WTC11 (cell line): ENCODE measurements around the gene CLEC4A. TPM values are rescaled to one million over a fixed set of nuclear protein-coding genes. Genes with fewer than 3 reads are reported as not detected.

ENCODE experiments used
- ATAC-seq: fragments of 200-7000 bp; cut with Tn5 transposase; 2 replicates; pipeline ENCODE4 v1.10.0; 2021; ENCODE audit warnings: mild to moderate bottlenecking, moderate library complexity
- CTCF ChIA-PET: fragments of 300-600 bp; sonication (Branson Sonifier 250); formaldehyde crosslinking; loops from one replicate; lab custom pipeline; 2021; ENCODE audit warnings: antibody characterized with exemption; lab: Charles Lee
- POLR2A ChIA-PET: fragments of 350-600 bp; sonication (Branson Sonifier 250); formaldehyde crosslinking; loops from one replicate; lab custom pipeline; 2021; ENCODE audit warnings: antibody characterized with exemption; lab: Charles Lee
- DNase-seq: peaks from one replicate; pipeline ENCODE4 v3.0.0; 2021; ENCODE audit warnings: low spot score
- H3K27ac Mint-ChIP-seq: 2 replicates; pipeline ENCODE4 v1.8.0; 2021; ENCODE audit warnings: mixed read lengths
- H3K27me3 Mint-ChIP-seq: 2 replicates; pipeline ENCODE4 v1.8.0; 2021; ENCODE audit warnings: low read depth, mild to moderate bottlenecking, moderate library complexity, mixed read lengths
- H3K36me3 Mint-ChIP-seq: 2 replicates; pipeline ENCODE4 v1.8.0; 2021; ENCODE audit warnings: mixed read lengths
- H3K4me1 Mint-ChIP-seq: 2 replicates; pipeline ENCODE4 v1.8.0; 2022; ENCODE audit warnings: mixed read lengths
- H3K4me3 Mint-ChIP-seq: 2 replicates; pipeline ENCODE4 v1.8.0; 2021; ENCODE audit warnings: mild to moderate bottlenecking, moderate library complexity, mixed read lengths
- H3K9me3 Mint-ChIP-seq: 2 replicates; pipeline ENCODE4 v1.8.0; 2021; ENCODE audit warnings: mixed read lengths
- CTCF ChIP-seq: fragments of 200-600 bp; IDR thresholded peaks from 2 replicates; pipeline ENCODE4 v1.8.0; 2022; ENCODE audit warnings: antibody characterized with exemption
- E2F1 ChIP-seq: sonication (generic); formaldehyde crosslinking; IDR thresholded peaks from 2 replicates; pipeline ENCODE4 v1.8.0; 2022; ENCODE audit warnings: mild to moderate bottlenecking, missing genetic modification reagents
- ERG ChIP-seq: fragments of 250-450 bp; sonication (Bioruptor Pico); IDR thresholded peaks from 2 replicates; pipeline ENCODE4 v1.8.0; 2021; ENCODE audit warnings: mild to moderate bottlenecking
- ETV6 ChIP-seq: sonication (generic); formaldehyde crosslinking; IDR thresholded peaks from 2 replicates; pipeline ENCODE4 v1.8.1; 2022; ENCODE audit warnings: mild to moderate bottlenecking, missing genetic modification reagents
- NFATC4 ChIP-seq: fragments of 250-450 bp; sonication (Bioruptor Pico); IDR thresholded peaks from 2 replicates; pipeline ENCODE4 v1.9.0; 2021; ENCODE audit warnings: mild to moderate bottlenecking
- NR3C1 ChIP-seq: sonication (generic); formaldehyde crosslinking; conservative IDR thresholded peaks from 2 replicates; pipeline ENCODE4 v1.8.1; 2023; ENCODE audit warnings: low read depth, mild to moderate bottlenecking, missing genetic modification reagents
- PRDM15 ChIP-seq: sonication (generic); formaldehyde crosslinking; IDR thresholded peaks from 2 replicates; pipeline ENCODE4 v1.8.0; 2022; ENCODE audit warnings: missing genetic modification reagents
- ZBTB43 ChIP-seq: sonication (generic); formaldehyde crosslinking; IDR thresholded peaks from 2 replicates; pipeline ENCODE4 v1.8.1; 2023; ENCODE audit warnings: mild to moderate bottlenecking, missing genetic modification reagents
- ZNF138 ChIP-seq: sonication (generic); formaldehyde crosslinking; conservative IDR thresholded peaks from 2 replicates; pipeline ENCODE4 v1.8.1; 2022; ENCODE audit warnings: mild to moderate bottlenecking, moderate library complexity, missing genetic modification reagents
- ZSCAN18 ChIP-seq: fragments of 250-450 bp; sonication (Bioruptor Pico); IDR thresholded peaks from 2 replicates; pipeline ENCODE4 v2.1.2; 2022; ENCODE audit warnings: mild to moderate bottlenecking, moderate library complexity
- total RNA-seq: library from RNA; stranded (reverse); gene quantifications from 3 replicates; pipeline ENCODE4 v1.2.3, GENCODE V29; 2021
- TF ChIP-seq, protein P1 (sequence below): fragments of 250-450 bp; sonication (Bioruptor Pico); IDR thresholded peaks from 2 replicates; pipeline ENCODE4 v1.9.0; 2021; ENCODE audit warnings: mild to moderate bottlenecking, borderline replicate concordance
- TF ChIP-seq, protein P2 (sequence below): fragments of 250-450 bp; sonication (Bioruptor Pico); IDR thresholded peaks from 2 replicates; pipeline ENCODE4 v1.9.0; 2021; ENCODE audit warnings: mild to moderate bottlenecking
- TF ChIP-seq, protein P3 (sequence below): sonication (generic); formaldehyde crosslinking; conservative IDR thresholded peaks from 2 replicates; pipeline ENCODE4 v1.8.1; 2023; ENCODE audit warnings: mild to moderate bottlenecking, low read depth, missing genetic modification reagents, moderate library complexity

CLEC4A gene
- total RNA-seq, 1 experiment from 2014 or later, result 0.44 TPM

DNA sequence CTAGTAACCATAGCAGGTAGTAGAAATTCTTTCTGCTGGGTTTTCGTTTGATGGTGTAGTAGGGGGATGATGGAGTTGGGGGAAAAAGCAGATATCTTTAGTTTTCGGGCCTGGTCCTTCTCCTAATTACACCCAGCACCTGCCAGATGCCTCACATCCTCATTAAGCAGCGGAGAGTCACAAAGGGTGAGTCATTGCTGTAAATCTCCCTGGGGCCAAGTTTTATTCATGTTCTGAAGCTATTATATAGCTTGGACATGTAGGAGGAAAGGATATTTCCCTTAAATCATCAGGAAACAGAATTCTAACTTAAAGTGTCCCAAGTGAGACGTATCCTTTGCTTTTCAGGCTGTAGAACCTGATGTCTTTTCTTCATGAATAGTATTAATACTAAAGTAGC, 46.2 kb upstream of the CLEC4A start (continued):
- TF ChIP-seq ERG (CRISPR knock-in tag), result no peak
- TF ChIP-seq E2F1, result no peak

DNA sequence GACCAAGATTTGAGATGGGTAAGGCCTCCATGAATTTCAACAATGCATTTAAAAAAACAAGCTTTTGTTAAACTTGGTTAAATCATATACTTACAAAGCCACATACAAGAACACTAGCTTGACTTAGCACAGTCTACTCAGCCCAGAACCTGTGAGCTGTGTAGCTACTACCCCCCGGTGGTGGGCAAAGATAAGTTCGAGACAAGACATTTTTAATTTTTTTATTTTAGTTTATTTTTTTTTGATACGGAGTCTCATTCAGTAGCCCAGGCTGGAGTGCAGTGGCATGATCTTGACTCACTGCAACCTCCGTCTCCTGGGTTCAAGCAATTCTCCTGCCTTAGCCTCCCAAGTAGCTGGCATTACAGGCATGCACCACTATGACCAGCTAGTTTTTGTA, 45.0 kb upstream of the CLEC4A start:
- no peaks in the 10 kb centered on the region for H3K9me3 Mint-ChIP-seq
- ChIA-PET POLR2A (interaction anchor here (0.7 kb wide), 1 partner anchor 145 kb away, joined by 3 read pairs; no protein-coding TSS in a partner anchor), CTCF (interaction anchor here (0.6 to 2.6 kb wide), 29 partner anchors 10 to 436 kb away, joined by 3 to 41 read pairs (median 4); partner anchors contain the start of gene C3AR1)
- ATAC-seq (0 out of 2 replicates have a peak, but pooled peaks have one; percentile 12), DNase-seq (peak; percentile 36)
- H3K4me3 Mint-ChIP-seq, result no peak overlapping the region
- no peaks in the 10 kb centered on the region for H3K36me3 Mint-ChIP-seq
- TF ChIP-seq ZNF138 (no peak), NR3C1 (no peak), ZBTB43 (CRISPR knock-in tag) (no peak), CTCF (peak; percentile 37; the same call in 1 of the 2 replicates), NFATC4 (no peak), ETV6 (CRISPR knock-in tag) (no peak)
- no peak overlapping the region for H3K27ac Mint-ChIP-seq
- H3K27me3 Mint-ChIP-seq, result no peaks in the 10 kb centered on the region; the same call in 1 of the 2 replicates
- H3K4me1 Mint-ChIP-seq, result peaks cover 40% of the 10 kb centered on the region

DNA sequence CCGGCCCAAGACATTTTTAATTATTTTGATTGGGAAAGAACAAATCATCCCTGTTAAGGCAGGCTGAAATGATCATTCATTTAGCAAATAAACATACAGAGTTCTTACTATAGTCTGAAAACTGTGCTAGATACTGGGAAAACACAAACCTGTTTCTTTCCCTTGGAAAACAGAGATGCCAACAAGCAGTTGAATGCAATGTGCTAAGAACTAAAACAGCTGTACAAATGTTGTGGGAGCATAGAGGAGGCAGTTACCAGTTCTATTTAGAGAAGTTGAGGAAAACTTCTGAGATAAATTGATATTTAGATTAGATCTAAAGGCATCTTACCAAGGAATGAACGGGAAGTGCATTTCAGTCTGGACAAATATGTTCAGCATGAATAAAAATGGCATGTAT, 44.5 kb upstream of the CLEC4A start:
- ATAC-seq, result no peak
- Mint-ChIP-seq H3K36me3 (no peaks in the 10 kb centered on the region), H3K4me3 (no peak overlapping the region), H3K9me3 (no peaks in the 10 kb centered on the region), H3K4me1 (peaks cover 42% of the 10 kb centered on the region), H3K27ac (no peak overlapping the region), H3K27me3 (no peaks in the 10 kb centered on the region; the same call in 1 of the 2 replicates)
- ChIA-PET POLR2A (no interaction called here), CTCF (interaction anchor here (0.6 to 2.6 kb wide), 20 partner anchors 13 to 437 kb away, joined by 3 to 41 read pairs (median 6); partner anchors contain the start of gene C3AR1)
- no peak for DNase-seq
- TF ChIP-seq, protein P1, sequence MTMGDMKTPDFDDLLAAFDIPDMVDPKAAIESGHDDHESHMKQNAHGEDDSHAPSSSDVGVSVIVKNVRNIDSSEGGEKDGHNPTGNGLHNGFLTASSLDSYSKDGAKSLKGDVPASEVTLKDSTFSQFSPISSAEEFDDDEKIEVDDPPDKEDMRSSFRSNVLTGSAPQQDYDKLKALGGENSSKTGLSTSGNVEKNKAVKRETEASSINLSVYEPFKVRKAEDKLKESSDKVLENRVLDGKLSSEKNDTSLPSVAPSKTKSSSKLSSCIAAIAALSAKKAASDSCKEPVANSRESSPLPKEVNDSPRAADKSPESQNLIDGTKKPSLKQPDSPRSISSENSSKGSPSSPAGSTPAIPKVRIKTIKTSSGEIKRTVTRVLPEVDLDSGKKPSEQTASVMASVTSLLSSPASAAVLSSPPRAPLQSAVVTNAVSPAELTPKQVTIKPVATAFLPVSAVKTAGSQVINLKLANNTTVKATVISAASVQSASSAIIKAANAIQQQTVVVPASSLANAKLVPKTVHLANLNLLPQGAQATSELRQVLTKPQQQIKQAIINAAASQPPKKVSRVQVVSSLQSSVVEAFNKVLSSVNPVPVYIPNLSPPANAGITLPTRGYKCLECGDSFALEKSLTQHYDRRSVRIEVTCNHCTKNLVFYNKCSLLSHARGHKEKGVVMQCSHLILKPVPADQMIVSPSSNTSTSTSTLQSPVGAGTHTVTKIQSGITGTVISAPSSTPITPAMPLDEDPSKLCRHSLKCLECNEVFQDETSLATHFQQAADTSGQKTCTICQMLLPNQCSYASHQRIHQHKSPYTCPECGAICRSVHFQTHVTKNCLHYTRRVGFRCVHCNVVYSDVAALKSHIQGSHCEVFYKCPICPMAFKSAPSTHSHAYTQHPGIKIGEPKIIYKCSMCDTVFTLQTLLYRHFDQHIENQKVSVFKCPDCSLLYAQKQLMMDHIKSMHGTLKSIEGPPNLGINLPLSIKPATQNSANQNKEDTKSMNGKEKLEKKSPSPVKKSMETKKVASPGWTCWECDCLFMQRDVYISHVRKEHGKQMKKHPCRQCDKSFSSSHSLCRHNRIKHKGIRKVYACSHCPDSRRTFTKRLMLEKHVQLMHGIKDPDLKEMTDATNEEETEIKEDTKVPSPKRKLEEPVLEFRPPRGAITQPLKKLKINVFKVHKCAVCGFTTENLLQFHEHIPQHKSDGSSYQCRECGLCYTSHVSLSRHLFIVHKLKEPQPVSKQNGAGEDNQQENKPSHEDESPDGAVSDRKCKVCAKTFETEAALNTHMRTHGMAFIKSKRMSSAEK, result no peak
- no peak for TF ChIP-seq ZSCAN18 (CRISPR knock-in tag)
- TF ChIP-seq, protein P2, sequence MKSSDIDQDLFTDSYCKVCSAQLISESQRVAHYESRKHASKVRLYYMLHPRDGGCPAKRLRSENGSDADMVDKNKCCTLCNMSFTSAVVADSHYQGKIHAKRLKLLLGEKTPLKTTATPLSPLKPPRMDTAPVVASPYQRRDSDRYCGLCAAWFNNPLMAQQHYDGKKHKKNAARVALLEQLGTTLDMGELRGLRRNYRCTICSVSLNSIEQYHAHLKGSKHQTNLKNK (CRISPR knock-in tag), result no peak
- TF ChIP-seq, protein P3, sequence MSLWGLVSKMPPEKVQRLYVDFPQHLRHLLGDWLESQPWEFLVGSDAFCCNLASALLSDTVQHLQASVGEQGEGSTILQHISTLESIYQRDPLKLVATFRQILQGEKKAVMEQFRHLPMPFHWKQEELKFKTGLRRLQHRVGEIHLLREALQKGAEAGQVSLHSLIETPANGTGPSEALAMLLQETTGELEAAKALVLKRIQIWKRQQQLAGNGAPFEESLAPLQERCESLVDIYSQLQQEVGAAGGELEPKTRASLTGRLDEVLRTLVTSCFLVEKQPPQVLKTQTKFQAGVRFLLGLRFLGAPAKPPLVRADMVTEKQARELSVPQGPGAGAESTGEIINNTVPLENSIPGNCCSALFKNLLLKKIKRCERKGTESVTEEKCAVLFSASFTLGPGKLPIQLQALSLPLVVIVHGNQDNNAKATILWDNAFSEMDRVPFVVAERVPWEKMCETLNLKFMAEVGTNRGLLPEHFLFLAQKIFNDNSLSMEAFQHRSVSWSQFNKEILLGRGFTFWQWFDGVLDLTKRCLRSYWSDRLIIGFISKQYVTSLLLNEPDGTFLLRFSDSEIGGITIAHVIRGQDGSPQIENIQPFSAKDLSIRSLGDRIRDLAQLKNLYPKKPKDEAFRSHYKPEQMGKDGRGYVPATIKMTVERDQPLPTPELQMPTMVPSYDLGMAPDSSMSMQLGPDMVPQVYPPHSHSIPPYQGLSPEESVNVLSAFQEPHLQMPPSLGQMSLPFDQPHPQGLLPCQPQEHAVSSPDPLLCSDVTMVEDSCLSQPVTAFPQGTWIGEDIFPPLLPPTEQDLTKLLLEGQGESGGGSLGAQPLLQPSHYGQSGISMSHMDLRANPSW (CRISPR knock-in tag), result no peak
- TF ChIP-seq PRDM15 (CRISPR knock-in tag), result no peak
- TF ChIP-seq NFATC4, result no peak
